ENCODE measurements around the gene GRM7.

Gene GRM7

DNA sequence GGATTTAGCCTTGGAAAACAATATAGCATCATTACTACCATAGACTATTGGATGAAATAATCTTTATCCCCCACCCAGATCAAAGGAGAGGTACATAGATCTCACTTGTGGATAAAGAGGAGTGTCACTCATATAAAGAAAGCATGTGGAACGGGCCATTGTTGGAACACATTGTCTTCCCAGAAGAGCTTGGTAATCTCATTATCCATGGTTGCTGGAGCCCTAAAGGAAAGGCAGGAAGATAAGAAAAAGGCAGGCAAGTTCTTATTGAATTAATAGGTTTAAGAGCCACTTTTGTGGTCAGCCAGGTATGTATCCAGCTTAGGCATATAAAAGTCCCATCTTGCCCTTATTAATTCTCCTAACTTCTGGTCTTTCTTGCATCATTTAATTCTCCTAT is 659.1 kb downstream of the GRM7 start:
- Histone ChIP-seq H4K20me1 (ENCODE audit: control insufficient read depth, insufficient read depth, low read depth, low read length) (no peaks in the 10 kb centered on the region), H3K27me3 (ENCODE audit: control insufficient read depth, low read length) (no peaks in the 10 kb centered on the region), H3F3A (ENCODE audit: control insufficient read depth, insufficient read depth) (no peaks in the 10 kb centered on the region), H3K9me2 (replicated peaks; ENCODE audit: control insufficient read depth, low read length) (no peaks in the 10 kb centered on the region), H3K36me3 (ENCODE audit: control insufficient read depth, low read length) (no peaks in the 10 kb centered on the region), H3K4me1 (ENCODE audit: control insufficient read depth, low read length) (no peaks in the 10 kb centered on the region), H3K4me3 (ENCODE audit: low read length) (no peak overlapping the region), H3K9me3 (ENCODE audit: control insufficient read depth, insufficient read depth, low read length) (no peaks in the 10 kb centered on the region), H3K4me2 (ENCODE audit: low read length) (no peak overlapping the region), H3K79me2 (ENCODE audit: control insufficient read depth, low read length) (no peaks in the 10 kb centered on the region), H3K27ac (ENCODE audit: low read depth, low read length) (no peak overlapping the region)
- TF ChIP-seq EZH2phosphoT487 (IDR thresholded peaks at IDR 0.05; ENCODE audit: borderline replicate concordance, low read length), result no peak
- TF ChIP-seq, protein P1, sequence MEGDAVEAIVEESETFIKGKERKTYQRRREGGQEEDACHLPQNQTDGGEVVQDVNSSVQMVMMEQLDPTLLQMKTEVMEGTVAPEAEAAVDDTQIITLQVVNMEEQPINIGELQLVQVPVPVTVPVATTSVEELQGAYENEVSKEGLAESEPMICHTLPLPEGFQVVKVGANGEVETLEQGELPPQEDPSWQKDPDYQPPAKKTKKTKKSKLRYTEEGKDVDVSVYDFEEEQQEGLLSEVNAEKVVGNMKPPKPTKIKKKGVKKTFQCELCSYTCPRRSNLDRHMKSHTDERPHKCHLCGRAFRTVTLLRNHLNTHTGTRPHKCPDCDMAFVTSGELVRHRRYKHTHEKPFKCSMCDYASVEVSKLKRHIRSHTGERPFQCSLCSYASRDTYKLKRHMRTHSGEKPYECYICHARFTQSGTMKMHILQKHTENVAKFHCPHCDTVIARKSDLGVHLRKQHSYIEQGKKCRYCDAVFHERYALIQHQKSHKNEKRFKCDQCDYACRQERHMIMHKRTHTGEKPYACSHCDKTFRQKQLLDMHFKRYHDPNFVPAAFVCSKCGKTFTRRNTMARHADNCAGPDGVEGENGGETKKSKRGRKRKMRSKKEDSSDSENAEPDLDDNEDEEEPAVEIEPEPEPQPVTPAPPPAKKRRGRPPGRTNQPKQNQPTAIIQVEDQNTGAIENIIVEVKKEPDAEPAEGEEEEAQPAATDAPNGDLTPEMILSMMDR (IDR thresholded peaks at IDR 0.05; ENCODE audit: low read depth, low read length, poor library complexity, severe bottlenecking), result no peak

DNA sequence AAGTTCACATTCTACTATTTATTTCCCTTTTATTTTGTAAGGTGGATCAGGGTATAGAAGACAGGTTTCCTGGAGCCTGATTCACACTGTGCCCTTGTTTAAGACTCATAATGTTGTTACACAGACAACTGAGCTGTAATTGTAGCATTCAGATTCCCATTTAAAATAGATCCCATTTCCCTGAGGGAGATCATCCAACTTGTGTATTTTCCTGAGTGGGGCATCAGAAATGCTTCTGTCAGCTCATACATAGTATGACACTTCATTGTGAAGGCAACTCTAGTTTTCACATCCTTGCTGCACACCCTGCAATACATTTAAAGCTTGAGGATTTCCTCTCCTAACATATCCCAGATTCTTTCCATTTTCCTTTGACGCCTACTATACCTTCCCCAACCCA is 659.7 kb downstream of the GRM7 start:
- H3F3A ChIP-seq (ENCODE audit: control insufficient read depth, insufficient read depth), result no peaks in the 10 kb centered on the region
- H3K4me3 ChIP-seq (ENCODE audit: low read length), result no peak overlapping the region
- H4K20me1 ChIP-seq (ENCODE audit: control insufficient read depth, insufficient read depth, low read depth, low read length), result no peaks in the 10 kb centered on the region
- H3K9me2 ChIP-seq (replicated peaks; ENCODE audit: control insufficient read depth, low read length), result no peaks in the 10 kb centered on the region
- H3K4me1 ChIP-seq (ENCODE audit: control insufficient read depth, low read length), result no peaks in the 10 kb centered on the region
- no peaks in the 10 kb centered on the region for H3K79me2 ChIP-seq (ENCODE audit: control insufficient read depth, low read length)
- H3K9me3 ChIP-seq (ENCODE audit: control insufficient read depth, insufficient read depth, low read length), result no peaks in the 10 kb centered on the region
- H3K36me3 ChIP-seq (ENCODE audit: control insufficient read depth, low read length), result no peaks in the 10 kb centered on the region
- TF ChIP-seq, protein P1 (IDR thresholded peaks at IDR 0.05; ENCODE audit: low read depth, low read length, poor library complexity, severe bottlenecking), result no peak
- TF ChIP-seq EZH2phosphoT487 (IDR thresholded peaks at IDR 0.05; ENCODE audit: borderline replicate concordance, low read length), result no peak
- H3K27me3 ChIP-seq (ENCODE audit: control insufficient read depth, low read length), result no peaks in the 10 kb centered on the region
- H3K27ac ChIP-seq (ENCODE audit: low read depth, low read length), result no peak overlapping the region
- no peak overlapping the region for H3K4me2 ChIP-seq (ENCODE audit: low read length)

DNA sequence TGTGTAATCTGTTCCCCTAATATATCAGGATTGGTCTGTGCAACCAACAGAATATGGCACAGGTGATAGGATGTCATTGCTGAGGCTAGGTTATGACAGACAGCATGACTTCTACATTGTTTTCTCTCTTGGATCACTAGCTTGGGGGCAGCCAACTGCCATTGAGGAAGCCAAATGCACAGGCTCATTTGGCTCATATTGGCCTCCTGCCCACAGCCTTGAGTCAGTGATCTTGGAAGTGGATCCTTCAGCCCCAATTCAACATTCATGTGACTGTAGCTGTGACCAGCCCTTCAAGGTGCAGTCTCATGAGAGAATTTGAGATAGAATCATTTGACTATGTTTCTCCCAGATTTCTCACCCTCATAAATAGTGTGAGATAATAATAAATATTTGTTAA is 675.6 kb downstream of the GRM7 start:
- Histone ChIP-seq H4K20me1 (ENCODE audit: control insufficient read depth, insufficient read depth, low read depth, low read length) (no peaks in the 10 kb centered on the region), H3K9me2 (replicated peaks; ENCODE audit: control insufficient read depth, low read length) (no peaks in the 10 kb centered on the region), H3K27me3 (ENCODE audit: control insufficient read depth, low read length) (no peaks in the 10 kb centered on the region), H3K4me2 (ENCODE audit: low read length) (no peak overlapping the region), H3K27ac (ENCODE audit: low read depth, low read length) (no peak overlapping the region), H3K9me3 (ENCODE audit: control insufficient read depth, insufficient read depth, low read length) (no peaks in the 10 kb centered on the region), H3F3A (ENCODE audit: control insufficient read depth, insufficient read depth) (no peaks in the 10 kb centered on the region), H3K4me1 (ENCODE audit: control insufficient read depth, low read length) (no peaks in the 10 kb centered on the region), H3K36me3 (ENCODE audit: control insufficient read depth, low read length) (no peaks in the 10 kb centered on the region), H3K4me3 (ENCODE audit: low read length) (no peak overlapping the region), H3K79me2 (ENCODE audit: control insufficient read depth, low read length) (no peaks in the 10 kb centered on the region)
- TF ChIP-seq, protein P1 (IDR thresholded peaks at IDR 0.05; ENCODE audit: low read depth, low read length, poor library complexity, severe bottlenecking), result no peak
- TF ChIP-seq EZH2phosphoT487 (IDR thresholded peaks at IDR 0.05; ENCODE audit: borderline replicate concordance, low read length), result no peak

DNA sequence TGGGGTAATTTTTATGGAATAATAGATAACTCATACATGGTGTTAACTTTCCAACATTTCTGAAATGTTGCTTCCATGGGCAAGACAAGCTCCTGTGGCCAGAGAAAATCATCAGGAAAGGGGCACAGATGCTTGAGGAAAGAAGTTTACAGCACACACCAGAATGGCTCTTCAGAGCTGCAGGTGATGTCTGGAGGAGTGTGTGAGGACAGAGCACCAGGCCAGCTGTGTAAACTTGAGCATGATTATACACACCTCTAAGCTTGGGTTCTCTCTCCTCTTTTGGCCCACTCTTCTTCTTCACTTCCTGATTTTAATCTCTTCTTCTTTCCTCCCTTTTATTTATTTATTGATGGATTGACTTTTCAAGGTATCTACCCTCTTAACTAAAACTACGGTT is 676.0 kb downstream of the GRM7 start:
- no peaks in the 10 kb centered on the region for H3F3A ChIP-seq (ENCODE audit: control insufficient read depth, insufficient read depth)

More for the DNA sequence above, 676.0 kb downstream of the GRM7 start:
- Histone ChIP-seq H4K20me1 (ENCODE audit: control insufficient read depth, insufficient read depth, low read depth, low read length) (no peaks in the 10 kb centered on the region), H3K36me3 (ENCODE audit: control insufficient read depth, low read length) (no peaks in the 10 kb centered on the region), H3K9me3 (ENCODE audit: control insufficient read depth, insufficient read depth, low read length) (no peaks in the 10 kb centered on the region), H3K79me2 (ENCODE audit: control insufficient read depth, low read length) (no peaks in the 10 kb centered on the region), H3K9me2 (replicated peaks; ENCODE audit: control insufficient read depth, low read length) (no peaks in the 10 kb centered on the region), H3K4me1 (ENCODE audit: control insufficient read depth, low read length) (no peaks in the 10 kb centered on the region), H3K27me3 (ENCODE audit: control insufficient read depth, low read length) (no peaks in the 10 kb centered on the region), H3K27ac (ENCODE audit: low read depth, low read length) (no peak overlapping the region), H3K4me2 (ENCODE audit: low read length) (no peak overlapping the region), H3K4me3 (ENCODE audit: low read length) (no peak overlapping the region)
- TF ChIP-seq, protein P1 (IDR thresholded peaks at IDR 0.05; ENCODE audit: low read depth, low read length, poor library complexity, severe bottlenecking), result no peak
- no peak for TF ChIP-seq EZH2phosphoT487 (IDR thresholded peaks at IDR 0.05; ENCODE audit: borderline replicate concordance, low read length)

All from DOHH2 (cell line).